ENCODE data around the gene TLE2.
"Not testable (repeated sequence)": the region's sequence is repeated elsewhere in the genome, so short reads cannot be mapped to it uniquely, and the experiment has no call there.

Gene TLE2

GRCh38 chr19:2982983-2983350, 46.1 kb downstream of the TLE2 start:
- peak; percentile 76 for DNase-seq (ENCODE audit: low read depth)

GRCh38 chr19:2982561-2982960, 46.5 kb downstream of the TLE2 start:
- no peak for DNase-seq (ENCODE audit: low read depth)

- no peak for DNase-seq (ENCODE audit: low read depth)
Measured at GRCh38 chr19:2981898-2982297, 47.2 kb downstream of the TLE2 start.

GRCh38 chr19:2978772-2979171, 50.3 kb downstream of the TLE2 start:
- DNase-seq (ENCODE audit: low read depth) = no peak

- no peak for DNase-seq (ENCODE audit: low read depth)
Measured at GRCh38 chr19:2978166-2978767, 50.8 kb downstream of the TLE2 start.

GRCh38 chr19:2977746-2978138, 51.3 kb downstream of the TLE2 start:
- no peak for DNase-seq (ENCODE audit: low read depth)

GRCh38 chr19:2977001-2977745, 51.9 kb downstream of the TLE2 start, which contains the start of gene TLE6:
TSS of gene TLE6 (plus strand) at chr19:2977564. CDS start at chr19:2978234, 670 bp downstream.
- peak; percentile 84 for DNase-seq (ENCODE audit: low read depth)

- DNase-seq (ENCODE audit: low read depth) = no peak
Measured at GRCh38 chr19:2976609-2977000, 52.5 kb downstream of the TLE2 start.

- no peak for DNase-seq (ENCODE audit: low read depth)
Measured at GRCh38 chr19:2974342-2975041, 54.6 kb downstream of the TLE2 start.

- no peak for DNase-seq (ENCODE audit: low read depth)
Measured at GRCh38 chr19:2973229-2973628, 55.9 kb downstream of the TLE2 start.

- DNase-seq (ENCODE audit: low read depth) = no peak
Measured at GRCh38 chr19:2970201-2970835, 58.8 kb downstream of the TLE2 start.

GRCh38 chr19:2969104-2969504, 60.0 kb downstream of the TLE2 start:
- no peak for DNase-seq (ENCODE audit: low read depth)

- DNase-seq (ENCODE audit: low read depth) = no peak
Measured at GRCh38 chr19:2967972-2968371, 61.1 kb downstream of the TLE2 start.

- DNase-seq (ENCODE audit: low read depth) = no peak
Measured at GRCh38 chr19:2964874-2965273, 64.2 kb downstream of the TLE2 start.

GRCh38 chr19:2963631-2964030, 65.4 kb downstream of the TLE2 start:
- not testable (repeated sequence) for DNase-seq (ENCODE audit: low read depth)

GRCh38 chr19:2963122-2963521, 66.0 kb downstream of the TLE2 start:
- DNase-seq (ENCODE audit: low read depth) = no peak

GRCh38 chr19:2962018-2962670, 66.9 kb downstream of the TLE2 start:
- DNase-seq (ENCODE audit: low read depth) = no peak

- DNase-seq (ENCODE audit: low read depth) = no peak
Measured at GRCh38 chr19:2960120-2960519, 69.0 kb downstream of the TLE2 start.

GRCh38 chr19:2957160-2957559, 71.9 kb downstream of the TLE2 start:
- no peak for DNase-seq (ENCODE audit: low read depth)

GRCh38 chr19:2952953-2953481, 76.1 kb downstream of the TLE2 start:
- DNase-seq (ENCODE audit: low read depth) = no peak

- peak; percentile 99 for DNase-seq (ENCODE audit: low read depth)
Measured at GRCh38 chr19:2950286-2951124, 78.6 kb downstream of the TLE2 start.

All from GM04504 (cell line).